GM12865 (cell line): ENCODE measurements around the gene KRTAP10-4.

Source experiments
- DNase-seq: peaks from one replicate; pipeline ENCODE4 v3.0.0; 2010; ENCODE audit warnings: low read depth
- H3K4me3 ChIP-seq: 2 replicates; pipeline ENCODE4 v1.5.1; 2011; ENCODE audit warnings: mild to moderate bottlenecking, low read depth, low read length, control low read depth
- CTCF ChIP-seq: IDR thresholded peaks from 2 replicates; pipeline ENCODE4 v1.5.1; 2011; ENCODE audit warnings: low read length, control low read depth, low read depth, inconsistent platforms; ENCODE audit not compliant: insufficient read depth; ENCODE audit errors: missing control alignments

KRTAP10-4 gene

GRCh38 chr21:44618909-44619308 lies 45.4 kb downstream of the KRTAP10-4 start:
- H3K4me3 ChIP-seq, result no peak overlapping the region
- no peak for DNase-seq
- TF ChIP-seq CTCF, result no peak

- no peak for TF ChIP-seq CTCF
- no peak overlapping the region for H3K4me3 ChIP-seq
- DNase-seq, result no peak
These were observed 46.4 kb downstream of the KRTAP10-4 start for GRCh38 chr21:44619886-44620285.

GRCh38 chr21:44623575-44623974 lies 50.0 kb downstream of the KRTAP10-4 start:
- DNase-seq, result no peak
- no peak for TF ChIP-seq CTCF
- H3K4me3 ChIP-seq, result no peak overlapping the region
